Measurements from ENCODE around the gene TMED1.

Gene TMED1

GRCh38 chr19:10797078-10797477 is 38.9 kb downstream of the TMED1 start:
- H3K4me3 ChIP-seq (ENCODE audit: low read length in 2 of 2), result no peak overlapping the region
- H3K27me3 ChIP-seq (ENCODE audit: control insufficient read depth in 2 of 2, insufficient read depth in 2 of 2, low read length in 2 of 2), result no peaks in the 10 kb centered on the region
- no peaks in the 10 kb centered on the region for H3K9me3 ChIP-seq (ENCODE audit: control insufficient read depth in 2 of 2, low read length in 2 of 2)
- no peak overlapping the region for H3K27ac ChIP-seq (ENCODE audit: low read depth in 2 of 2, low read length in 2 of 2)
- no peaks in the 10 kb centered on the region for H3K4me1 ChIP-seq (ENCODE audit: control insufficient read depth in 2 of 2, insufficient read depth in 2 of 2, low read length in 2 of 2)
- H3K9ac ChIP-seq (ENCODE audit: low read depth in 1 of 2, low read length in 2 of 2), result no peak overlapping the region
- H3K36me3 ChIP-seq (ENCODE audit: control insufficient read depth in 2 of 2, insufficient read depth in 2 of 2, low read length in 2 of 2), result peaks cover 76 to 78% of the 10 kb centered on the region in 2 donors

- H3K27ac ChIP-seq (ENCODE audit: low read depth in 2 of 2, low read length in 2 of 2), result no peak overlapping the region
- H3K36me3 ChIP-seq (ENCODE audit: control insufficient read depth in 2 of 2, insufficient read depth in 2 of 2, low read length in 2 of 2), result peaks cover 76 to 79% of the 10 kb centered on the region in 2 donors
- no peaks in the 10 kb centered on the region for H3K4me1 ChIP-seq (ENCODE audit: control insufficient read depth in 2 of 2, insufficient read depth in 2 of 2, low read length in 2 of 2)
- H3K4me3 ChIP-seq (ENCODE audit: low read length in 2 of 2), result no peak overlapping the region
- H3K27me3 ChIP-seq (ENCODE audit: control insufficient read depth in 2 of 2, insufficient read depth in 2 of 2, low read length in 2 of 2), result no peaks in the 10 kb centered on the region
- no peak overlapping the region for H3K9ac ChIP-seq (ENCODE audit: low read depth in 1 of 2, low read length in 2 of 2)
- H3K9me3 ChIP-seq (ENCODE audit: control insufficient read depth in 2 of 2, low read length in 2 of 2), result no peaks in the 10 kb centered on the region
Observed at GRCh38 chr19:10796653-10797052, 39.4 kb downstream of the TMED1 start.

- Histone ChIP-seq H3K4me1 (ENCODE audit: control insufficient read depth in 2 of 2, insufficient read depth in 2 of 2, low read length in 2 of 2) (no peaks in the 10 kb centered on the region), H3K36me3 (ENCODE audit: control insufficient read depth in 2 of 2, insufficient read depth in 2 of 2, low read length in 2 of 2) (peaks cover 63 to 80% of the 10 kb centered on the region in 2 donors), H3K9ac (ENCODE audit: low read depth in 1 of 2, low read length in 2 of 2) (no peak overlapping the region), H3K4me3 (ENCODE audit: low read length in 2 of 2) (no peak overlapping the region), H3K27me3 (ENCODE audit: control insufficient read depth in 2 of 2, insufficient read depth in 2 of 2, low read length in 2 of 2) (no peaks in the 10 kb centered on the region), H3K27ac (ENCODE audit: low read depth in 2 of 2, low read length in 2 of 2) (no peak overlapping the region), H3K9me3 (ENCODE audit: control insufficient read depth in 2 of 2, low read length in 2 of 2) (no peaks in the 10 kb centered on the region)
Observed at GRCh38 chr19:10789866-10790265, 46.1 kb downstream of the TMED1 start.

GRCh38 chr19:10788146-10788545 is 47.9 kb downstream of the TMED1 start:
- Histone ChIP-seq H3K4me3 (ENCODE audit: low read length in 2 of 2) (no peak overlapping the region), H3K9ac (ENCODE audit: low read depth in 1 of 2, low read length in 2 of 2) (no peak overlapping the region), H3K27me3 (ENCODE audit: control insufficient read depth in 2 of 2, insufficient read depth in 2 of 2, low read length in 2 of 2) (no peaks in the 10 kb centered on the region), H3K4me1 (ENCODE audit: control insufficient read depth in 2 of 2, insufficient read depth in 2 of 2, low read length in 2 of 2) (no peaks in the 10 kb centered on the region), H3K27ac (ENCODE audit: low read depth in 2 of 2, low read length in 2 of 2) (no peak overlapping the region), H3K36me3 (ENCODE audit: control insufficient read depth in 2 of 2, insufficient read depth in 2 of 2, low read length in 2 of 2) (peaks cover 56 to 79% of the 10 kb centered on the region in 2 donors), H3K9me3 (ENCODE audit: control insufficient read depth in 2 of 2, low read length in 2 of 2) (no peaks in the 10 kb centered on the region)

DNA sequence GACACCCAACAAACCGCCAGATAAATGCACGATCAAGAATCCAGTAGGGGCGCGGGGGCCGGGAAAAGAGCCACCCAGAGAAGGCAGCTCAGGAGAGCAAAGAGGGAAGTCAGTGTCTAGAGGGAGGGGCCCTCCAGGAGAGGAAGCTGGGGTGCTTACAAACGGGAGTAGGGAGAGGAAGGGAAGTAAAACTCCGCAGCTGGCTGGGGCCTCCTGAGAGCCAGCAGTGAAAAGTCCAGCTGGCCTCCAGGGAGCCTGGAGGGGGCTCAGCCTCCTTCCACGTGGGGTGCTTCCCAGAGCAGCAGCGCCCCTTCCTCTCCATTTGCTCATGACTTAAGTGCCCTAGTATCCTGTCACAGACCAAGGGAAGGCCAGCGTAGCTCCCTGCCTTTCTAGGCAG is 51.8 kb downstream of the TMED1 start:
- Histone ChIP-seq H3K9ac (ENCODE audit: low read depth in 1 of 2, low read length in 2 of 2) (peak overlapping the region in 1 of 2 donors; percentile 13), H3K36me3 (ENCODE audit: control insufficient read depth in 2 of 2, insufficient read depth in 2 of 2, low read length in 2 of 2) (peaks cover 68 to 73% of the 10 kb centered on the region in 2 donors), H3K9me3 (ENCODE audit: control insufficient read depth in 2 of 2, low read length in 2 of 2) (no peaks in the 10 kb centered on the region), H3K27ac (ENCODE audit: low read depth in 2 of 2, low read length in 2 of 2) (peak overlapping the region in 1 of 2 donors; percentile 48), H3K4me3 (ENCODE audit: low read length in 2 of 2) (no peak overlapping the region), H3K4me1 (ENCODE audit: control insufficient read depth in 2 of 2, insufficient read depth in 2 of 2, low read length in 2 of 2) (no peaks in the 10 kb centered on the region), H3K27me3 (ENCODE audit: control insufficient read depth in 2 of 2, insufficient read depth in 2 of 2, low read length in 2 of 2) (no peaks in the 10 kb centered on the region)

GRCh38 chr19:10782795-10783194 is 53.2 kb downstream of the TMED1 start:
- Histone ChIP-seq H3K4me3 (ENCODE audit: low read length in 2 of 2) (no peak overlapping the region), H3K9ac (ENCODE audit: low read depth in 1 of 2, low read length in 2 of 2) (no peak overlapping the region), H3K27me3 (ENCODE audit: control insufficient read depth in 2 of 2, insufficient read depth in 2 of 2, low read length in 2 of 2) (no peaks in the 10 kb centered on the region), H3K4me1 (ENCODE audit: control insufficient read depth in 2 of 2, insufficient read depth in 2 of 2, low read length in 2 of 2) (no peaks in the 10 kb centered on the region), H3K27ac (ENCODE audit: low read depth in 2 of 2, low read length in 2 of 2) (peak overlapping the region in 1 of 2 donors; percentile 9), H3K36me3 (ENCODE audit: control insufficient read depth in 2 of 2, insufficient read depth in 2 of 2, low read length in 2 of 2) (peaks cover 59 to 66% of the 10 kb centered on the region in 2 donors), H3K9me3 (ENCODE audit: control insufficient read depth in 2 of 2, low read length in 2 of 2) (no peaks in the 10 kb centered on the region)
